Uterus (tissue), 4 donors: ENCODE results near the gene EMP2. TPM values are rescaled to one million over a fixed set of nuclear protein-coding genes. Genes with fewer than 3 reads are reported as not detected.

ENCODE experiments used
- DNase-seq, 2 donors: peaks; one replicate each; pipeline ENCODE4 v3.0.0-alpha.2; 2019 to 2020
- H3K27ac ChIP-seq, 2 donors: fragments of 200-600 bp; sonication (generic); 1 replicate in 1 of 2; 2 replicates in 1 of 2; pipeline ENCODE4 v1.5.1; 2016 to 2018
- H3K27me3 ChIP-seq, 2 donors: fragments of 200-600 bp; sonication (generic); one replicate each; pipeline ENCODE4 v1.5.1; 2018 to 2019; ENCODE audit warnings: control low read depth in 1 of 2
- H3K36me3 ChIP-seq, 2 donors: fragments of 200-600 bp; sonication (generic); one replicate each; pipeline ENCODE4 v1.5.1; 2019; ENCODE audit warnings: control low read depth in 1 of 2
- H3K4me1 ChIP-seq, 2 donors: fragments of 200-600 bp; sonication (generic); one replicate each; pipeline ENCODE4 v1.5.1; 2018 to 2019; ENCODE audit warnings: control low read depth in 1 of 2
- H3K4me3 ChIP-seq, 2 donors: fragments of 200-600 bp; sonication (generic); 1 replicate in 1 of 2; 2 replicates in 1 of 2; pipeline ENCODE4 v1.5.1; 2018 to 2019; ENCODE audit warnings: mild to moderate bottlenecking in 1 of 2
- H3K9me3 ChIP-seq, 2 donors: fragments of 200-600 bp; sonication (generic); one replicate each; pipeline ENCODE4 v1.5.1; 2019; ENCODE audit warnings: control low read depth in 1 of 2
- CTCF ChIP-seq, 4 experiments: fragments of 200-600 bp in 2 of 4; fragments of 450-650 bp in 2 of 4; sonication (generic) in 2 of 4; IDR thresholded peaks; one replicate each; pipeline ENCODE4 v1.5.1; 2016 to 2019; ENCODE audit warnings: antibody characterized with exemption in 4 of 4, mild to moderate bottlenecking in 2 of 4, moderate library complexity in 1 of 4
- POLR2A ChIP-seq, 2 donors: fragments of 450-650 bp; IDR thresholded peaks; one replicate each; pipeline ENCODE4 v1.6.1; 2016; ENCODE audit warnings: antibody characterized with exemption in 2 of 2, mild to moderate bottlenecking in 1 of 2, moderate library complexity in 1 of 2
- intact Hi-C: fragments of 100-400 bp; cut with DNase I; formaldehyde crosslinking; loops from one replicate; pipeline ENCODE4 v1.15.1; 2023; ENCODE audit warnings: low total_unique reads
- total RNA-seq, 4 donors: library from RNA; depleted of rRNA in 3 of 4; stranded (reverse); fragments of >200 nt in 3 of 4; gene quantifications; one replicate each; pipeline versions ENCODE4 v1.1.0 to v1.2.4, GENCODE V29; 2014 to 2023
- donor health status: DM: yes; HTN: yes; CAD: no.

EMP2 gene
- total RNA-seq, 4 donors from 2014 or later: 16.4 to 88.3 (median 32.1) TPM

GRCh38 chr16:10530685-10531084 is 49.7 kb downstream of the EMP2 start:
- no peak overlapping the region for H3K4me3 ChIP-seq
- DNase-seq: no peak
- no peaks in the 10 kb centered on the region for H3K36me3 ChIP-seq
- no peaks in the 10 kb centered on the region for H3K4me1 ChIP-seq
- no peak for TF ChIP-seq POLR2A (IDR thresholded peaks at IDR 0.05)
- no peak for TF ChIP-seq CTCF (IDR thresholded peaks at IDR 0.05)
- H3K27ac ChIP-seq: no peak overlapping the region
- H3K9me3 ChIP-seq: no peaks in the 10 kb centered on the region
- no peaks in the 10 kb centered on the region for H3K27me3 ChIP-seq
- intact Hi-C loops: no loop called here

- no peak overlapping the region for H3K4me3 ChIP-seq
- no peaks in the 10 kb centered on the region for H3K9me3 ChIP-seq
- DNase-seq: no peak
- intact Hi-C loops: no loop called here
- no peaks in the 10 kb centered on the region for H3K4me1 ChIP-seq
- no peaks in the 10 kb centered on the region for H3K36me3 ChIP-seq
- H3K27me3 ChIP-seq: no peaks in the 10 kb centered on the region
- TF ChIP-seq POLR2A (IDR thresholded peaks at IDR 0.05) (no peak), CTCF (IDR thresholded peaks at IDR 0.05) (no peak)
- no peak overlapping the region for H3K27ac ChIP-seq
Observed at GRCh38 chr16:10529895-10530669, 50.3 kb downstream of the EMP2 start.

GRCh38 chr16:10528635-10529034 is 51.8 kb downstream of the EMP2 start:
- no peaks in the 10 kb centered on the region for H3K4me1 ChIP-seq
- no peak overlapping the region for H3K27ac ChIP-seq
- no peak overlapping the region for H3K4me3 ChIP-seq
- H3K36me3 ChIP-seq: no peaks in the 10 kb centered on the region
- TF ChIP-seq POLR2A (IDR thresholded peaks at IDR 0.05) (no peak), CTCF (IDR thresholded peaks at IDR 0.05) (no peak)
- intact Hi-C loops: no loop called here
- H3K9me3 ChIP-seq: no peaks in the 10 kb centered on the region
- H3K27me3 ChIP-seq: no peaks in the 10 kb centered on the region
- no peak for DNase-seq

GRCh38 chr16:10526962-10527361 is 53.4 kb downstream of the EMP2 start:
- Histone ChIP-seq H3K4me1 (no peaks in the 10 kb centered on the region), H3K4me3 (no peak overlapping the region), H3K27ac (no peak overlapping the region), H3K9me3 (no peaks in the 10 kb centered on the region), H3K27me3 (no peaks in the 10 kb centered on the region), H3K36me3 (no peaks in the 10 kb centered on the region)
- TF ChIP-seq POLR2A (IDR thresholded peaks at IDR 0.05): no peak
- TF ChIP-seq CTCF (IDR thresholded peaks at IDR 0.05): no peak
- no peak for DNase-seq
- intact Hi-C loops: no loop called here

- Histone ChIP-seq H3K36me3 (no peaks in the 10 kb centered on the region), H3K4me1 (no peaks in the 10 kb centered on the region), H3K27me3 (no peaks in the 10 kb centered on the region), H3K4me3 (no peak overlapping the region), H3K9me3 (no peaks in the 10 kb centered on the region), H3K27ac (no peak overlapping the region)
- DNase-seq: no peak
- intact Hi-C loops: no loop called here
- TF ChIP-seq POLR2A (IDR thresholded peaks at IDR 0.05): no peak
- no peak for TF ChIP-seq CTCF (IDR thresholded peaks at IDR 0.05)
Observed at GRCh38 chr16:10525214-10525825, 55.1 kb downstream of the EMP2 start.
